ENCODE data around the gene FUT3.
"Not testable (repeated sequence)": the region's sequence is repeated elsewhere in the genome, so short reads cannot be mapped to it uniquely, and the experiment has no call there.

GRCh38 chr19:5847846-5848245 lies 3.4 kb downstream of the FUT3 start:
- TF ChIP-seq, protein P1, sequence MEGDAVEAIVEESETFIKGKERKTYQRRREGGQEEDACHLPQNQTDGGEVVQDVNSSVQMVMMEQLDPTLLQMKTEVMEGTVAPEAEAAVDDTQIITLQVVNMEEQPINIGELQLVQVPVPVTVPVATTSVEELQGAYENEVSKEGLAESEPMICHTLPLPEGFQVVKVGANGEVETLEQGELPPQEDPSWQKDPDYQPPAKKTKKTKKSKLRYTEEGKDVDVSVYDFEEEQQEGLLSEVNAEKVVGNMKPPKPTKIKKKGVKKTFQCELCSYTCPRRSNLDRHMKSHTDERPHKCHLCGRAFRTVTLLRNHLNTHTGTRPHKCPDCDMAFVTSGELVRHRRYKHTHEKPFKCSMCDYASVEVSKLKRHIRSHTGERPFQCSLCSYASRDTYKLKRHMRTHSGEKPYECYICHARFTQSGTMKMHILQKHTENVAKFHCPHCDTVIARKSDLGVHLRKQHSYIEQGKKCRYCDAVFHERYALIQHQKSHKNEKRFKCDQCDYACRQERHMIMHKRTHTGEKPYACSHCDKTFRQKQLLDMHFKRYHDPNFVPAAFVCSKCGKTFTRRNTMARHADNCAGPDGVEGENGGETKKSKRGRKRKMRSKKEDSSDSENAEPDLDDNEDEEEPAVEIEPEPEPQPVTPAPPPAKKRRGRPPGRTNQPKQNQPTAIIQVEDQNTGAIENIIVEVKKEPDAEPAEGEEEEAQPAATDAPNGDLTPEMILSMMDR (IDR thresholded peaks at IDR 0.05): not testable (repeated sequence)
- not testable (repeated sequence) for TF ChIP-seq POLR2A (IDR thresholded peaks at IDR 0.05)

Measured in lower leg skin (tissue), 3 donors.